GM18520 (cell line): ENCODE results near the gene KCNQ1.

Source experiments
- ATAC-seq: cut with Tn5 transposase; IDR thresholded peaks from one replicate; pipeline ENCODE4 v1.9.1; 2021; ENCODE audit not compliant: unreplicated experiment

The KCNQ1 gene

GRCh38 chr11:2813141-2813908 lies 368.5 kb downstream of the KCNQ1 start:
- no peak for ATAC-seq

- no peak for ATAC-seq
Observed at GRCh38 chr11:2813968-2814367, 369.2 kb downstream of the KCNQ1 start.

GRCh38 chr11:2814751-2815150 lies 369.9 kb downstream of the KCNQ1 start:
- no peak for ATAC-seq

GRCh38 chr11:2815762-2816496 lies 371.1 kb downstream of the KCNQ1 start:
- ATAC-seq = no peak

- no peak for ATAC-seq
Observed at GRCh38 chr11:2816523-2816922, 371.7 kb downstream of the KCNQ1 start.

GRCh38 chr11:2816941-2817421 lies 372.2 kb downstream of the KCNQ1 start:
- no peak for ATAC-seq

- ATAC-seq = no peak
Observed at GRCh38 chr11:2817431-2817830, 372.6 kb downstream of the KCNQ1 start.

GRCh38 chr11:2818021-2818420 lies 373.2 kb downstream of the KCNQ1 start:
- no peak for ATAC-seq

GRCh38 chr11:2818503-2818902 lies 373.7 kb downstream of the KCNQ1 start:
- no peak for ATAC-seq

GRCh38 chr11:2819316-2819715 lies 374.5 kb downstream of the KCNQ1 start:
- no peak for ATAC-seq

GRCh38 chr11:2820976-2821375 lies 376.2 kb downstream of the KCNQ1 start:
- ATAC-seq = no peak

- ATAC-seq = no peak
Observed at GRCh38 chr11:2821891-2822290, 377.1 kb downstream of the KCNQ1 start.

GRCh38 chr11:2824851-2825250 lies 380.0 kb downstream of the KCNQ1 start:
- no peak for ATAC-seq

- no peak for ATAC-seq
Observed at GRCh38 chr11:2825261-2825888, 380.6 kb downstream of the KCNQ1 start.

GRCh38 chr11:2825889-2826678 lies 381.3 kb downstream of the KCNQ1 start:
- no peak for ATAC-seq

GRCh38 chr11:2826679-2827056 lies 381.9 kb downstream of the KCNQ1 start:
- no peak for ATAC-seq

- no peak for ATAC-seq
Observed at GRCh38 chr11:2827256-2827655, 382.4 kb downstream of the KCNQ1 start.

GRCh38 chr11:2827792-2828191 lies 383.0 kb downstream of the KCNQ1 start:
- no peak for ATAC-seq

- no peak for ATAC-seq
Observed at GRCh38 chr11:2828585-2829330, 383.9 kb downstream of the KCNQ1 start.

GRCh38 chr11:2830030-2830812 lies 385.4 kb downstream of the KCNQ1 start:
- no peak for ATAC-seq
